ENCODE data around the gene PANX1. TPM values are rescaled to one million over a fixed set of nuclear protein-coding genes. Genes with fewer than 3 reads are reported as not detected.

Gene PANX1
- polyA plus RNA-seq, 1 donor (not counting 4 experiments of a cell fraction or from before 2014, with no cell fraction given) = 58.5 TPM

- Histone ChIP-seq H4K20me1 (ENCODE audit: control insufficient read depth, extremely low read depth, insufficient read depth, low read length) (peaks cover 8% of the 10 kb centered on the region), H2AFZ (ENCODE audit: control insufficient read depth, low read length) (no peak overlapping the region), H3K27ac (ENCODE audit: control insufficient read depth, insufficient read depth, low read length) (no peak overlapping the region), H3K9ac (ENCODE audit: control insufficient read depth, extremely low read depth, insufficient read depth, low read length) (no peak overlapping the region), H3K4me2 (ENCODE audit: control insufficient read depth, extremely low read depth, insufficient read depth, low read depth, low read length) (no peak overlapping the region), H3K36me3 (ENCODE audit: control insufficient read depth in 2 of 2, extremely low read depth in 1 of 2, insufficient read depth in 2 of 2, low read length in 2 of 2) (no peaks in the 10 kb centered on the region), H3K9me3 (ENCODE audit: control insufficient read depth, low read depth, low read length) (no peaks in the 10 kb centered on the region), H3K79me2 (ENCODE audit: control insufficient read depth, insufficient read depth, low read length) (peaks cover 88% of the 10 kb centered on the region), H3K27me3 (ENCODE audit: control insufficient read depth, extremely low read depth, insufficient read depth, low read length) (no peaks in the 10 kb centered on the region), H3K9me1 (ENCODE audit: control insufficient read depth, extremely low read depth, insufficient read depth, low read length) (no peaks in the 10 kb centered on the region), H3K4me1 (ENCODE audit: control insufficient read depth, extremely low read depth, insufficient read depth, low read length) (no peaks in the 10 kb centered on the region), H3K4me3 (ENCODE audit: control insufficient read depth in 2 of 3, extremely low read depth in 1 of 3, insufficient read depth in 2 of 3, low read depth in 1 of 3, low read length in 3 of 3) (no peak overlapping the region)
- TF ChIP-seq CTCF (optimal IDR thresholded peaks at IDR 0.05 in 1 of 3, IDR thresholded peaks at IDR 0.05 in 1 of 3, conservative IDR thresholded peaks at IDR 0.05 in 1 of 3; ENCODE audit: extremely low read depth in 1 of 3, insufficient read depth in 2 of 3, low read length in 3 of 3) (no peak), EZH2 (IDR thresholded peaks at IDR 0.05; ENCODE audit: low read length) (no peak)
- no peak for FAIRE-seq
- dilution Hi-C loops (cut with MboI; ENCODE audit: extremely low pct_ligation_motif_present, low sequenced_read_pairs) = no loop called here
- DNase-seq (ENCODE audit: low read depth, low spot score) = no peak
These were observed 40.2 kb downstream of the PANX1 start for GRCh38 chr11:94168882-94169281.

GRCh38 chr11:94169516-94169915, 40.9 kb downstream of the PANX1 start:
- peaks cover 88% of the 10 kb centered on the region for H3K79me2 ChIP-seq (ENCODE audit: control insufficient read depth, insufficient read depth, low read length)
- H3K4me1 ChIP-seq (ENCODE audit: control insufficient read depth, extremely low read depth, insufficient read depth, low read length) = no peaks in the 10 kb centered on the region
- H3K4me2 ChIP-seq (ENCODE audit: control insufficient read depth, extremely low read depth, insufficient read depth, low read depth, low read length) = no peak overlapping the region
- no peak for TF ChIP-seq EZH2 (IDR thresholded peaks at IDR 0.05; ENCODE audit: low read length)
- TF ChIP-seq CTCF (optimal IDR thresholded peaks at IDR 0.05 in 1 of 3, IDR thresholded peaks at IDR 0.05 in 1 of 3, conservative IDR thresholded peaks at IDR 0.05 in 1 of 3; ENCODE audit: extremely low read depth in 1 of 3, insufficient read depth in 2 of 3, low read length in 3 of 3) = no peak
- no peaks in the 10 kb centered on the region for H3K27me3 ChIP-seq (ENCODE audit: control insufficient read depth, extremely low read depth, insufficient read depth, low read length)
- H3K36me3 ChIP-seq (ENCODE audit: control insufficient read depth in 2 of 2, extremely low read depth in 1 of 2, insufficient read depth in 2 of 2, low read length in 2 of 2) = no peaks in the 10 kb centered on the region
- DNase-seq (ENCODE audit: low read depth, low spot score) (no peak), FAIRE-seq (no peak)
- H3K27ac ChIP-seq (ENCODE audit: control insufficient read depth, insufficient read depth, low read length) = no peak overlapping the region
- H3K4me3 ChIP-seq (ENCODE audit: control insufficient read depth in 2 of 3, extremely low read depth in 1 of 3, insufficient read depth in 2 of 3, low read depth in 1 of 3, low read length in 3 of 3) = no peak overlapping the region
- no peaks in the 10 kb centered on the region for H3K9me1 ChIP-seq (ENCODE audit: control insufficient read depth, extremely low read depth, insufficient read depth, low read length)
- no peaks in the 10 kb centered on the region for H3K9me3 ChIP-seq (ENCODE audit: control insufficient read depth, low read depth, low read length)
- no peak overlapping the region for H2AFZ ChIP-seq (ENCODE audit: control insufficient read depth, low read length)
- dilution Hi-C loops (cut with MboI; ENCODE audit: extremely low pct_ligation_motif_present, low sequenced_read_pairs) = no loop called here
- H4K20me1 ChIP-seq (ENCODE audit: control insufficient read depth, extremely low read depth, insufficient read depth, low read length) = peaks cover 8% of the 10 kb centered on the region
- no peak overlapping the region for H3K9ac ChIP-seq (ENCODE audit: control insufficient read depth, extremely low read depth, insufficient read depth, low read length)

All from keratinocyte (primary cell).